Activated gamma-delta T cell treated with anti-CD3 and anti-CD28 coated beads, Interleukin-2, amount 50 U/mL, for 16 hours (primary cell): ENCODE data around the gene C11orf21.

ENCODE experiments used
- DNase-seq: peaks from one replicate; pipeline ENCODE4 v3.0.0-alpha.2; 2020; ENCODE audit warnings: low read depth

C11orf21 gene

GRCh38 chr11:2271327-2272227, 30.1 kb downstream of the C11orf21 start:
- DNase-seq = no peak

- DNase-seq = no peak
Measured at GRCh38 chr11:2271077-2271326, 30.7 kb downstream of the C11orf21 start.

- no peak for DNase-seq
Measured at GRCh38 chr11:2270322-2271076, 31.2 kb downstream of the C11orf21 start, which contains the start of gene ASCL2. TSS of gene ASCL2 (minus strand) at chr11:2270588. CDS start at chr11:2270332, 256 bp downstream.

- DNase-seq = no peak
Measured at GRCh38 chr11:2269601-2270321, 32.0 kb downstream of the C11orf21 start.

- peak; percentile 66 for DNase-seq
Measured at GRCh38 chr11:2268729-2269600, 32.8 kb downstream of the C11orf21 start.

GRCh38 chr11:2267851-2268728, 33.6 kb downstream of the C11orf21 start:
- DNase-seq = no peak

- DNase-seq = no peak
Measured at GRCh38 chr11:2267306-2267850, 34.3 kb downstream of the C11orf21 start.

GRCh38 chr11:2266586-2267305, 35.0 kb downstream of the C11orf21 start:
- no peak for DNase-seq

GRCh38 chr11:2265854-2266585, 35.7 kb downstream of the C11orf21 start:
- DNase-seq = no peak

GRCh38 chr11:2265396-2265795, 36.3 kb downstream of the C11orf21 start:
- no peak for DNase-seq

GRCh38 chr11:2264366-2265053, 37.2 kb downstream of the C11orf21 start:
- DNase-seq = no peak

GRCh38 chr11:2263724-2264360, 37.9 kb downstream of the C11orf21 start:
- no peak for DNase-seq

- no peak for DNase-seq
Measured at GRCh38 chr11:2263071-2263565, 38.6 kb downstream of the C11orf21 start.

GRCh38 chr11:2262301-2263070, 39.2 kb downstream of the C11orf21 start:
- DNase-seq = no peak

GRCh38 chr11:2261436-2262230, 40.1 kb downstream of the C11orf21 start:
- no peak for DNase-seq
